ENCODE measurements around the gene CAMTA1.

The CAMTA1 gene

GRCh38 chr1:6872573-6873261 lies 87.5 kb downstream of the CAMTA1 start:
- WGBS, 2 experiments (ENCODE audit: insufficient coverage in 2 of 2) = 92% methylated on average over 4 of the region's 5 CpGs; no CpG with 5 or more reads in 1 of the 2 experiments
- Histone ChIP-seq H3K4me1 (ENCODE audit: control insufficient read depth, insufficient read depth, low read length, poor library complexity, severe bottlenecking) (peaks cover 27% of the 10 kb centered on the region), H3K4me3 (ENCODE audit: extremely low read depth, insufficient read depth, low read length, poor library complexity, severe bottlenecking) (no peak overlapping the region), H3K27ac (ENCODE audit: low read depth, low read length, severe bottlenecking) (no peak overlapping the region), H3K9me3 (ENCODE audit: control insufficient read depth, low read length) (no peaks in the 10 kb centered on the region), H3K36me3 (ENCODE audit: control insufficient read depth, insufficient read depth, low read length) (peaks cover 13% of the 10 kb centered on the region)

GRCh38 chr1:6873298-6874015 lies 88.2 kb downstream of the CAMTA1 start:
- H3K27ac ChIP-seq (ENCODE audit: low read depth, low read length, severe bottlenecking) = no peak overlapping the region
- no peak overlapping the region for H3K4me3 ChIP-seq (ENCODE audit: extremely low read depth, insufficient read depth, low read length, poor library complexity, severe bottlenecking)
- 83 to 100% methylated on average over 1 to 2 of the region's 4 CpGs for WGBS, 2 experiments (ENCODE audit: insufficient coverage in 2 of 2)
- peaks cover 14% of the 10 kb centered on the region for H3K36me3 ChIP-seq (ENCODE audit: control insufficient read depth, insufficient read depth, low read length)
- H3K9me3 ChIP-seq (ENCODE audit: control insufficient read depth, low read length) = no peaks in the 10 kb centered on the region
- peaks cover 21% of the 10 kb centered on the region for H3K4me1 ChIP-seq (ENCODE audit: control insufficient read depth, insufficient read depth, low read length, poor library complexity, severe bottlenecking)

GRCh38 chr1:6874298-6874697 lies 89.0 kb downstream of the CAMTA1 start:
- H3K36me3 ChIP-seq (ENCODE audit: control insufficient read depth, insufficient read depth, low read length) = peaks cover 21% of the 10 kb centered on the region
- peaks cover 13% of the 10 kb centered on the region for H3K4me1 ChIP-seq (ENCODE audit: control insufficient read depth, insufficient read depth, low read length, poor library complexity, severe bottlenecking)
- no peaks in the 10 kb centered on the region for H3K9me3 ChIP-seq (ENCODE audit: control insufficient read depth, low read length)
- WGBS, 2 experiments (ENCODE audit: insufficient coverage in 2 of 2) = no CpG with 5 or more reads among the region's 4 CpGs
- no peak overlapping the region for H3K4me3 ChIP-seq (ENCODE audit: extremely low read depth, insufficient read depth, low read length, poor library complexity, severe bottlenecking)
- H3K27ac ChIP-seq (ENCODE audit: low read depth, low read length, severe bottlenecking) = no peak overlapping the region

GRCh38 chr1:6880951-6881690 lies 95.9 kb downstream of the CAMTA1 start:
- no peak overlapping the region for H3K27ac ChIP-seq (ENCODE audit: low read depth, low read length, severe bottlenecking)
- WGBS, 2 experiments (ENCODE audit: insufficient coverage in 2 of 2) = 93 to 97% methylated on average over 10 to 11 of the region's 12 CpGs

GRCh38 chr1:6882414-6882813 lies 97.2 kb downstream of the CAMTA1 start:
- Histone ChIP-seq H3K36me3 (ENCODE audit: control insufficient read depth, insufficient read depth, low read length) (peaks cover 13% of the 10 kb centered on the region), H3K4me3 (ENCODE audit: extremely low read depth, insufficient read depth, low read length, poor library complexity, severe bottlenecking) (no peak overlapping the region), H3K4me1 (ENCODE audit: control insufficient read depth, insufficient read depth, low read length, poor library complexity, severe bottlenecking) (no peaks in the 10 kb centered on the region), H3K9me3 (ENCODE audit: control insufficient read depth, low read length) (no peaks in the 10 kb centered on the region), H3K27ac (ENCODE audit: low read depth, low read length, severe bottlenecking) (no peak overlapping the region)
- WGBS, 2 experiments (ENCODE audit: insufficient coverage in 2 of 2) = 90 to 100% methylated on average over 2 of the region's 2 CpGs

More at GRCh38 chr1:6880951-6881690, 95.9 kb downstream of the CAMTA1 start:
- no peaks in the 10 kb centered on the region for H3K4me1 ChIP-seq (ENCODE audit: control insufficient read depth, insufficient read depth, low read length, poor library complexity, severe bottlenecking)
- no peaks in the 10 kb centered on the region for H3K9me3 ChIP-seq (ENCODE audit: control insufficient read depth, low read length)
- H3K4me3 ChIP-seq (ENCODE audit: extremely low read depth, insufficient read depth, low read length, poor library complexity, severe bottlenecking) = no peak overlapping the region
- H3K36me3 ChIP-seq (ENCODE audit: control insufficient read depth, insufficient read depth, low read length) = peaks cover 13% of the 10 kb centered on the region

- Histone ChIP-seq H3K4me1 (ENCODE audit: control insufficient read depth, insufficient read depth, low read length, poor library complexity, severe bottlenecking) (no peaks in the 10 kb centered on the region), H3K4me3 (ENCODE audit: extremely low read depth, insufficient read depth, low read length, poor library complexity, severe bottlenecking) (no peak overlapping the region), H3K27ac (ENCODE audit: low read depth, low read length, severe bottlenecking) (no peak overlapping the region), H3K36me3 (ENCODE audit: control insufficient read depth, insufficient read depth, low read length) (peaks cover 1% of the 10 kb centered on the region), H3K9me3 (ENCODE audit: control insufficient read depth, low read length) (no peaks in the 10 kb centered on the region)
- 100% methylated on average over 1 of the region's 3 CpGs; no CpG with 5 or more reads in 1 of the 2 experiments for WGBS, 2 experiments (ENCODE audit: insufficient coverage in 2 of 2)
Measured at GRCh38 chr1:6884652-6885153, 99.4 kb downstream of the CAMTA1 start.

- 89 to 100% methylated on average over 1 to 2 of the region's 2 CpGs for WGBS, 2 experiments (ENCODE audit: insufficient coverage in 2 of 2)
- H3K27ac ChIP-seq (ENCODE audit: low read depth, low read length, severe bottlenecking) = no peak overlapping the region
- no peak overlapping the region for H3K4me3 ChIP-seq (ENCODE audit: extremely low read depth, insufficient read depth, low read length, poor library complexity, severe bottlenecking)
- H3K9me3 ChIP-seq (ENCODE audit: control insufficient read depth, low read length) = no peaks in the 10 kb centered on the region
- H3K36me3 ChIP-seq (ENCODE audit: control insufficient read depth, insufficient read depth, low read length) = no peaks in the 10 kb centered on the region
- H3K4me1 ChIP-seq (ENCODE audit: control insufficient read depth, insufficient read depth, low read length, poor library complexity, severe bottlenecking) = no peaks in the 10 kb centered on the region
Measured at GRCh38 chr1:6885426-6885825, 100.2 kb downstream of the CAMTA1 start.

GRCh38 chr1:6886523-6886922 lies 101.3 kb downstream of the CAMTA1 start:
- Histone ChIP-seq H3K4me3 (ENCODE audit: extremely low read depth, insufficient read depth, low read length, poor library complexity, severe bottlenecking) (no peak overlapping the region), H3K27ac (ENCODE audit: low read depth, low read length, severe bottlenecking) (no peak overlapping the region), H3K9me3 (ENCODE audit: control insufficient read depth, low read length) (no peaks in the 10 kb centered on the region), H3K4me1 (ENCODE audit: control insufficient read depth, insufficient read depth, low read length, poor library complexity, severe bottlenecking) (no peaks in the 10 kb centered on the region), H3K36me3 (ENCODE audit: control insufficient read depth, insufficient read depth, low read length) (no peaks in the 10 kb centered on the region)
- 83 to 100% methylated on average over 1 of the region's 2 CpGs for WGBS, 2 experiments (ENCODE audit: insufficient coverage in 2 of 2)

- no peaks in the 10 kb centered on the region for H3K4me1 ChIP-seq (ENCODE audit: control insufficient read depth, insufficient read depth, low read length, poor library complexity, severe bottlenecking)
- H3K27ac ChIP-seq (ENCODE audit: low read depth, low read length, severe bottlenecking) = no peak overlapping the region
- 95 to 100% methylated on average over 2 of the region's 3 CpGs for WGBS, 2 experiments (ENCODE audit: insufficient coverage in 2 of 2)
- H3K36me3 ChIP-seq (ENCODE audit: control insufficient read depth, insufficient read depth, low read length) = no peaks in the 10 kb centered on the region
- no peaks in the 10 kb centered on the region for H3K9me3 ChIP-seq (ENCODE audit: control insufficient read depth, low read length)
- no peak overlapping the region for H3K4me3 ChIP-seq (ENCODE audit: extremely low read depth, insufficient read depth, low read length, poor library complexity, severe bottlenecking)
Measured at GRCh38 chr1:6888268-6888667, 103.0 kb downstream of the CAMTA1 start.

- WGBS, 2 experiments (ENCODE audit: insufficient coverage in 2 of 2) = 100% methylated on average over 1 of the region's 2 CpGs; no CpG with 5 or more reads in 1 of the 2 experiments
- Histone ChIP-seq H3K9me3 (ENCODE audit: control insufficient read depth, low read length) (no peaks in the 10 kb centered on the region), H3K36me3 (ENCODE audit: control insufficient read depth, insufficient read depth, low read length) (no peaks in the 10 kb centered on the region), H3K27ac (ENCODE audit: low read depth, low read length, severe bottlenecking) (no peak overlapping the region), H3K4me3 (ENCODE audit: extremely low read depth, insufficient read depth, low read length, poor library complexity, severe bottlenecking) (no peak overlapping the region), H3K4me1 (ENCODE audit: control insufficient read depth, insufficient read depth, low read length, poor library complexity, severe bottlenecking) (no peaks in the 10 kb centered on the region)
Measured at GRCh38 chr1:6888870-6889269, 103.6 kb downstream of the CAMTA1 start.
